HCT116 (cell line): ENCODE measurements around the gene PRKN. TPM values are rescaled to one million over a fixed set of nuclear protein-coding genes. Genes with fewer than 3 reads are reported as not detected.

Experiments used
- ATAC-seq: fragments of 200-7000 bp; cut with Tn5 transposase; 2 replicates; pipeline ENCODE4 v1.9.1; 2020; ENCODE audit warnings: mild to moderate bottlenecking, moderate library complexity
- BruUV-seq: library from RNA; stranded (reverse); fragments of 400-500 nt; replicated peaks from 2 replicates; lab custom pipeline; 2021; lab: Mats Ljungman, UMichigan
- CTCF ChIA-PET: fragments of 300-600 bp; sonication (Branson Sonifier 250); formaldehyde crosslinking; loops from one replicate; lab custom pipeline; 2021; ENCODE audit warnings: antibody characterized with exemption; lab: Charles Lee
- POLR2A ChIA-PET: fragments of 300-600, 350-600 bp; sonication (Branson Sonifier 250); formaldehyde crosslinking; loops from one replicate; lab custom pipeline; 2021; ENCODE audit warnings: antibody characterized with exemption; lab: Charles Lee
- RAD21 ChIA-PET, 2 experiments: fragments of 300-600 bp; sonication (Branson Sonifier 250); formaldehyde crosslinking; loops; one replicate each; lab custom pipeline; 2023; ENCODE audit warnings: low total read pairs in 2 of 2; ENCODE audit not compliant: uncharacterized antibody in 2 of 2, unreplicated experiment in 2 of 2, low non-redundant PET in 1 of 2; lab: Charles Lee
- DNase-seq: peaks from one replicate; pipeline ENCODE4 v3.0.0-alpha.2; 2010; ENCODE audit warnings: low read depth, low spot score
- H2AFZ ChIP-seq: fragments of 200-600 bp; shearing (Covaris generic), sonication (generic); 2 replicates; pipeline ENCODE4 v1.6.1; 2017; ENCODE audit warnings: low read depth, mixed run types, mixed read lengths, antibody characterized with exemption, low read length; ENCODE audit not compliant: poor library complexity, severe bottlenecking
- H3K27ac ChIP-seq: 2 replicates; pipeline ENCODE4 v1.5.1; 2012; ENCODE audit warnings: low read depth, low read length
- H3K27me3 ChIP-seq: fragments of 200-600 bp; sonication (generic); 2 replicates; pipeline ENCODE4 v1.6.1; 2016; ENCODE audit warnings: mixed run types, low read length, mixed read lengths; ENCODE audit not compliant: insufficient read depth
- H3K36me3 ChIP-seq, 2 experiments: fragments of 200-500 bp in 1 of 2; fragments of 200-600 bp in 1 of 2; sonication (Bioruptor generic) in 1 of 2; sonication (generic) in 1 of 2; 2 replicates each; pipeline versions ENCODE4 v1.5.1 to v1.6.1; 2014 to 2016; ENCODE audit warnings: low read length in 2 of 2, inconsistent platforms in 1 of 2, mixed read lengths in 1 of 2, mixed run types in 1 of 2; ENCODE audit not compliant: insufficient read depth in 2 of 2, control insufficient read depth in 1 of 2
- H3K4me1 ChIP-seq, 2 experiments: fragments of 200-600 bp in 1 of 2; sonication (generic) in 1 of 2; 2 replicates each; pipeline versions ENCODE4 v1.5.1 to v1.6.1; 2012 to 2017; ENCODE audit warnings: low read length in 2 of 2, inconsistent platforms in 1 of 2, mild to moderate bottlenecking in 1 of 2, mixed read lengths in 1 of 2, mixed run types in 1 of 2, moderate library complexity in 1 of 2; ENCODE audit not compliant: insufficient read depth in 2 of 2, control insufficient read depth in 1 of 2
- H3K4me2 ChIP-seq: fragments of 200-600 bp; sonication (generic); 2 replicates; pipeline ENCODE4 v1.6.1; 2017; ENCODE audit warnings: mixed run types, low read length, mixed read lengths
- H3K4me3 ChIP-seq, 2 experiments: fragments of 200-600 bp in 1 of 2; sonication (generic) in 1 of 2; replicated peaks in 1 of 2; 2 replicates each; pipeline ENCODE4 v1.5.1; 2011 to 2016; ENCODE audit warnings: low read length in 2 of 2, control low read depth in 1 of 2, low read depth in 1 of 2, mild to moderate bottlenecking in 1 of 2, mixed read lengths in 1 of 2, mixed run types in 1 of 2
- H3K79me2 ChIP-seq: fragments of 200-600 bp; sonication (generic); 2 replicates; pipeline ENCODE4 v1.6.1; 2017; ENCODE audit warnings: mild to moderate bottlenecking, mixed run types, low read length, moderate library complexity, mixed read lengths; ENCODE audit not compliant: insufficient read depth
- H3K9ac ChIP-seq: fragments of 200-600 bp; sonication (generic); 2 replicates; pipeline ENCODE4 v1.6.1; 2016; ENCODE audit warnings: low read length, mixed read lengths
- H3K9me2 ChIP-seq: fragments of 200-600 bp; sonication (generic), shearing (Covaris generic); 2 replicates; pipeline ENCODE4 v1.6.1; 2017; ENCODE audit warnings: mixed run types, mild to moderate bottlenecking, moderate library complexity; ENCODE audit not compliant: insufficient read depth
- H3K9me3 ChIP-seq, 2 experiments: fragments of 200-500 bp in 1 of 2; fragments of 200-600 bp in 1 of 2; sonication (Bioruptor generic) in 1 of 2; sonication (generic) in 1 of 2; 2 replicates each; pipeline ENCODE4 v1.6.1; 2014 to 2017; ENCODE audit warnings: low read length in 2 of 2, mixed read lengths in 2 of 2, inconsistent platforms in 1 of 2, low read depth in 1 of 2, mild to moderate bottlenecking in 1 of 2, mixed run types in 1 of 2, moderate library complexity in 1 of 2; ENCODE audit not compliant: control insufficient read depth in 1 of 2, insufficient read depth in 1 of 2
- H4K20me1 ChIP-seq: fragments of 200-600 bp; sonication (generic), shearing (Covaris generic); 2 replicates; pipeline ENCODE4 v1.6.1; 2017; ENCODE audit warnings: mixed run types, mild to moderate bottlenecking, moderate library complexity; ENCODE audit not compliant: insufficient read depth
- CBX3 ChIP-seq: IDR thresholded peaks from 2 replicates; pipeline ENCODE4 v1.6.1; 2012; ENCODE audit warnings: low read depth
- FOSL1 ChIP-seq: IDR thresholded peaks from 2 replicates; pipeline ENCODE4 v1.6.1; 2012; ENCODE audit warnings: low read depth
- JUND ChIP-seq: IDR thresholded peaks from 2 replicates; pipeline ENCODE4 v1.6.1; 2012
- RAD21 ChIP-seq: IDR thresholded peaks from 2 replicates; pipeline ENCODE4 v1.6.1; 2012; ENCODE audit warnings: low read depth, mild to moderate bottlenecking
- intact Hi-C: fragments of 100-400 bp; cut with micrococcal nuclease; formaldehyde crosslinking; loops from 2 replicates; pipeline ENCODE4 v1.10.0; 2022
- total RNA-seq: library from RNA; stranded (reverse); gene quantifications from one replicate; pipeline ENCODE4 v1.2.1, GENCODE V29; 2021; ENCODE audit not compliant: unreplicated experiment

The PRKN gene
- total RNA-seq, 1 experiment from 2014 or later = 2.6 TPM

DNA sequence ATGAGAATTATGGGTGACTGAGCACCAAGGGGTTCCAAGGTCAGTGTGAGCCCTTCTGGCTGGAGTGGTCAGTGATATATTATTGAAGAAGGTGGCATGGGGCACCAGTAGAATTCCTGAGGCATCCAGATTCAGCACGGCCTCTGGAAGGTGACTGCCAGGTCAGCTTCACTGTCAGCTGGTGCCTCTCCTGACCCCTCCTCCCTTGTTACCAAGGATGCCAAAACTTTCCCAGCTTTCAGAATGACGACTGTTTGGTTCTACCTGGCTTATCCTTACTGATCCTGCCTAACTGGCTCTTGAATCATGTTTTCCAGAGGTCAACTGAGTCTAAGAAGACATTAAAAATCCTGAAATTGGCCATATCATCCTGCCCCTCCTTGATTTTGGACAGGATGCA lies 1264.5 kb downstream of the PRKN start:
- BruUV-seq = no TSS peak
- Histone ChIP-seq H3K4me3 (no peak overlapping the region), H3K9me3 (no peaks in the 10 kb centered on the region), H3K27ac (no peak overlapping the region), H4K20me1 (no peaks in the 10 kb centered on the region), H3K9me2 (no peaks in the 10 kb centered on the region), H3K9ac (no peak overlapping the region), H3K79me2 (no peaks in the 10 kb centered on the region), H3K36me3 (no peaks in the 10 kb centered on the region), H3K4me2 (no peak overlapping the region), H3K4me1 (peaks cover 0 to 11% of the 10 kb centered on the region in 2 experiments; a peak in 2 of 4 replicates), H3K27me3 (no peaks in the 10 kb centered on the region), H2AFZ (no peak overlapping the region)
- DNase-seq (no peak), ATAC-seq (no peak)
- ChIA-PET POLR2A (no interaction called here), CTCF (no interaction called here), RAD21 (no interaction called here)
- no peak for TF ChIP-seq CBX3
- intact Hi-C loops = no loop called here

DNA sequence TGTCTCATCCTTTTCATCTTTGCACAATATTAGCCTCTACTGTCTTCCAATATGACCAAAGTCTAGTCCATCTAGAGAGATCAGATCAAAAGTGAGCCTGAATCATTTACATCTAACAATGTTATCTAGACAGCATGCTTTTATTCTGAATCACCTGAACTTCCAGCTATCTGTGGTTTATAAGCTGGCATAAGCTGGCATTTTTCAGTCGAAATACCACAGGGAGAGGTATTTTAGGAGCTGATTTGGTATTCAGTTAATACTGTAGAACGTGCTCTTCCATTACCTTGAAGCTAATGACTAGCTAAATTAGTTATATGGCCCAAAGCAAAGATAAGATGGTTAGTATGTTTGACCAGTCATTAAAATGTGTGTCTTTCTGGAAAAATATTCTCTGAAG lies 1265.4 kb downstream of the PRKN start:
- Histone ChIP-seq H3K27me3 (no peaks in the 10 kb centered on the region), H3K27ac (no peak overlapping the region), H3K4me3 (no peak overlapping the region), H3K9me2 (no peaks in the 10 kb centered on the region), H3K79me2 (no peaks in the 10 kb centered on the region), H3K9me3 (no peaks in the 10 kb centered on the region), H3K4me2 (peak overlapping the region; percentile 29), H3K36me3 (no peaks in the 10 kb centered on the region), H3K9ac (no peak overlapping the region), H3K4me1 (peaks cover 0 to 11% of the 10 kb centered on the region in 2 experiments; a peak in 2 of 4 replicates), H4K20me1 (no peaks in the 10 kb centered on the region), H2AFZ (no peak overlapping the region)
- intact Hi-C loops = no loop called here
- BruUV-seq = no TSS peak
- RAD21 ChIA-PET = no interaction called here
- ATAC-seq (peak; percentile 72), DNase-seq (no peak)
- 0 out of 2 replicates have a peak, but pooled peaks have one; percentile 22 for TF ChIP-seq JUND
- 0 out of 2 replicates have a peak, but pooled peaks have one; percentile 15 for TF ChIP-seq FOSL1
- TF ChIP-seq RAD21 = no peak
- TF ChIP-seq, all 23 proteins: peak for 2
- CTCF ChIA-PET = no interaction called here
- POLR2A ChIA-PET = no interaction called here
